ENCODE measurements around the gene WDR89.
"Not testable (repeated sequence)": the region's sequence is repeated elsewhere in the genome, so short reads cannot be mapped to it uniquely, and the experiment has no call there.

- not testable (repeated sequence) for TF ChIP-seq CTCF (IDR thresholded peaks at IDR 0.05); ZFX (IDR thresholded peaks at IDR 0.05; ENCODE audit: borderline replicate concordance)
These were observed 5.5 kb downstream of the WDR89 start for GRCh38 chr14:63636094-63636635.

All from 22Rv1 (cell line).